Smooth muscle cell of the brain vasculature (primary cell): ENCODE results near the gene ZNF385D.

Experiments
- DNase-seq: peaks from one replicate; pipeline ENCODE4 v3.0.0-alpha.2; 2012; ENCODE audit warnings: low read depth, low spot score

The ZNF385D gene

DNA sequence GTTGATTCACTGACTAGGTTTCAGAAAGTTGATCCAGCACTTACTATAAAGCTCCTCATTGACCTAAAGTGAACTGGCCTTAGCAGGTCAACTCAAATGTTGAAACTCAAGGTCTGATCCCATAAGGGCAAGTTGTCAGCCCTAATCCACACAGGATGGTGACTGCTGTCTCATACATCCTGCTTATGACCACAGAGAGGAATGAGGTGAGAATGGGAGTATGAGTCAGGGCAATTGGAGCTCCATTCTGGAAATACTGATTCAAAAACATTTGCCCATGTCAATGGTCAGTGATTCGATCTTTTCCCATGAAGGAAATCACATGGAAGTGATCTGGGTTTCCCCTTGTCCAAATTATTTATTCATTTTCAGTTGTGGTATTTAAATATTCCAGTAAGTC is 78.7 kb downstream of the ZNF385D start:
- DNase-seq, result no peak

DNA sequence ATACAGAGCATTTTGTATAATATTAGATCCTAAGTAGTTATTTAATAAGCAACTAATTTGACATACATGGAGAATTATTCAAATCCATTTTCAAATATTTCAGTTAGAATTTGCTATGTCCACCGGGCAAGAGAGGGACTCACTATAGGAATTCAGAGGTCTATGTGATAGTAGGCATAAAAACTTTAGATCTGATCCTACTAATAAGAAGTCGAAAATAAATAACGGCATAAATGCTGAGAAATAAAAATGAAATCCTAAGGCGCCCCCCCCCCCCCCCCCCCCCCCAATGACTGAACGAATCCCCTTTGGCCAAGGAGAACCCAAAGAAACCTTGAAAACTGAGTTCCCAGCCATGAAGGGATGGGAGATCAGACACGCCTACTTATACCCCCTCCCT is 80.6 kb downstream of the ZNF385D start:
- no peak for DNase-seq

DNA sequence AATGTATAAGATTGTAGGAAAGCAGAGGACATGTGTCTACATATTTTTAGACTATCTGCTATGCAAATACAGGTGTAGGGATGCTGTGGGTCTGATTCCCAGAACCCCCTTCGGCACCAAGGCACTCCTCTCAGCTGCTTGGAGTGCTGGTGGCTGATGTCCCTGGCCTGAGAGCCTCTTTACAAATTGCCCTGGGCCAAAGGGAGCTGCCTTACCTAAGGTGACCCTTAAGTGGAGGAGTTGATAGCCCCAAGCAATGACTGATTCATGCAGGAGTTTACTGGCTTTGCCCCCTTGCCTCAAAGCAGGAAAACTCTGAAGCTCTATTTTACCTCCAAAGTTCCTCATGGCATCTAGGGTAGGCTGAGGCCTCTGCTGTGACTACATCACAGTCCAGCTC is 83.0 kb downstream of the ZNF385D start:
- no peak for DNase-seq

DNA sequence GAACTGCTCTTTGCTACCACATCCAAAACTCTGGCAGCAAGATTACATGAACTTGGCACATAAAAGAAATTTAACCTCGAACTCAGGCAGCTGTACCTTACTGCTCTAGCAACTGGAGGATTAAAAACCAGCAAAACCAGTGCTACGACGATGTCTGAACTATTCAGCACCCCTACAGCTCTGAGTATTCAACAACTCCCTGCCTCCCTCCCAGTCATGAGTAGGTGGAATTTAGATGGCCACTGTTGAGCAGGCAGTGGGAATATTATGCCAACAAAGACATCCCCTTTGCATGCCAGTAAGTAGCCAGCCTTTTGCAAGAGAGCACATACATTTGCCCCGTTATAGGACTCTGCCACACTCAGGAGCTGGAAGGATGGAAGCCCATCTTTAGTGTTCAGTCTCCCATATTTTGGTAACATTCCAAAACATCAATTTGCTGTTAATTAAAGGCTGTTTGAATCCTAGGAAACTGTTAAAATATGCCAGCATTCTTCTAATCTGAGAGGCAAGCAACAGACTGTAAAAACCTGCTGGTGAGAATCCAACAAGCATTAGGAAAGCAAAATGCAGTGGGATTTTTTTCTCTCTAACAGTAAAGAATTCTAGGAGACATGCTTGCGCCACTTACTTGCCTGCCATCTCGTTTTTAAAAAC is 85.4 kb downstream of the ZNF385D start:
- DNase-seq, result no peak

DNA sequence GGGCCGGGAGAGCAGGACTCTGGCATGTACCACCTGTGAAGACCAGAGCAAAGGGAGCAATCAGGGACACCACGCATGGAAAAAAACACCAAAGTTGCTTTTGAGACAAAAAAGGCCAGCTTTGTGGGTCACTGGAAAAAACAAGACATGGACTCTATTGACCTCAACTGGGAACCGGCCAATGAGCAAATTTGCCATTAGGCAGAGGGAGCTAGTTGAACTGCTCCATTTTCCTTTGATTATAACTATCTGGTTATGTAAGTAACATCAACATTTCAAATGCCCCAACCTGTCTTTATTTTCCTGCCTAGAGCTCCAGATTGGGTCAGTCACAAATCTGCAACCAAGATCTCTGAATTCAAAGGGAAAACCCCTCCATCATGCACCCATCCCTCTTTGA is 86.0 kb downstream of the ZNF385D start:
- DNase-seq, result no peak

DNA sequence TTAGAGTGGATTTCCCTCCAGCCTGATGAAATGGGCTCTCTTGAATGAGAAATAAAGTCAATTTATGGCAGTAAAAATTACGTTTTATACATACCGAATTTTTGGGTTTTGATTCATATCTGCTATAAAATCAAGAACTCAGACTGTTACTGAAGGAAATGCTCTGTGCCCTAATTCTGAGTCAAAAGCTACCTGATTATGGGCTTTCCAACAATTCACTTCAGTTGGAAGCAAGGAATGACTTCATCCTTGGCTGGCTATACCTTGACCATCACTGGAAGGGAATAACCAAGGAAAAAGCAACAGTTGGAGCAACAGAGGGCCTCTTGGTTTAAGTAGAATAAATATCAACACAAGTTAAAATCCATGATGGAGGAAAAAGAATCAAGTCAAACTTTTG is 88.6 kb downstream of the ZNF385D start:
- no peak for DNase-seq

DNA sequence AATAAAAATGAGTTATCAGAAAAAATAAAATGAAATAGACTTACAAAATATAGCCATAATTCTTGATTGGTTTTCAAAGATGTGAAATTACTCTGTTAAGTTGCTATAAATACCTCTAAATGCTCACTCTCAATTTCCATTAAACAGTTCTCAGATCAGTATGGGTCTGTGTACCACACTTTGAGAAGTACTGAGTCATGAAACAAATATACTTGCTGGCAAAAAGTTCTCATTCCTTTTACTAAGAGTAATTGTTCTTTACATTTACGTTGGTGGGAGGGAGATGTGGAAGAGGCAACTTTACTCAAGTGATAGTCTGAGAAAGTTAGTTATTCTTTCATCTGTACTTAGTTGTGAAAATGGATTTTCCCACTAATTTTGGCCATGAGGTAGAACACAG is 96.3 kb downstream of the ZNF385D start:
- no peak for DNase-seq

DNA sequence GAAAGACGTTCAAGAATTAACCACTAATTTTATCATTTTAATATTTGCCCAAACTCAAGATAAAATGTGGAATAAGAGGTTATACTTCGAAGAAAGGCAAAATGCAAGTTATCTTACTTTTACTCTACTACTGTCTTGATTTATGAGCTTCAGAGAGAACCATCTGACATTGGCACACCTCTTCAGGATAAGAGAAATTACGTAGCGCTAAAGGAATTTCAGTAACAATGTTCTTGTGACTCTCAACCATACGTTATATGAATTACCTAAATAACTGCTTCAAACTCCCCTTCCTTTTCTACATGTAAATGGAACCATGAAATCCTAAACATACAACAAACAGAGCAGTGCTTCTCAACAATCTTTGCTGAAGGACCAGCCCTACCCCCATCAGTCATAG is 96.8 kb downstream of the ZNF385D start:
- no peak for DNase-seq

DNA sequence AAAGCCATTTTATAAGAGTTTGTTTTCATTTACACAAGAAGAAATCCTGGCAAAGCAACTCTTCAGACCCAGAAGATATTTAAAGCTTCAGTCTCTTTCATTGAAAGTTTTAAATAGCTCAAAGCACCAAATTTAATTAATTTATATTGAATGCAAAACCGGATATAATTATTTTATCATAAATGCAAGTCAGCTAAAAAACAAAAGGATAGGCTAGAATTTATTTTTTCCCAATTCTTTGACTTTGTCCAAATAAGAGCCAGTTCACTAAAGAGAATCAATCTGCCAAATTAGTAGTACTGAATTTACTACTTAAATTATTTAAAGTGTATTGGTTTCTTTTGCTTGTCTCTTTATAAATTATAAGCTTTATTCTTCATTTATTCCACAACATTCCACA is 101.5 kb downstream of the ZNF385D start:
- no peak for DNase-seq

DNA sequence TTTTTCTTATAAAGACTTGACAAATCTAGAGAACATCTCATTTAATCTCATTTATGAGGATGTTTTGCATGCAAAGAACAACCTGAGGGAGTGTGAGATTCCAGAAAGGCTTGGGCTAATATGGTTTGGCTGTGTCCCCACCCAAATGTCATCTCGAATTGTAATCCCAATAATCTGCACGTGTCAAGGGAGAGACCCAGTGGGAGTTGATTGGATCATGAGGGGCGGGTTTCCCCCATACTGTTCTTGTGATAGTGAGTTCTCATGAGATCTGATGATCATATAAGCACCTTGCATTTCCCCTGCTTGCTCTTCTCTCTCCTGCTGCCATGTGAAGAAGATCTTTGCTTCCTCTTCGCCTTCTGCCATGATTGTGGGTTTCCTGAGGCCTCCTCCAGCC is 103.0 kb downstream of the ZNF385D start:
- DNase-seq, result no peak

DNA sequence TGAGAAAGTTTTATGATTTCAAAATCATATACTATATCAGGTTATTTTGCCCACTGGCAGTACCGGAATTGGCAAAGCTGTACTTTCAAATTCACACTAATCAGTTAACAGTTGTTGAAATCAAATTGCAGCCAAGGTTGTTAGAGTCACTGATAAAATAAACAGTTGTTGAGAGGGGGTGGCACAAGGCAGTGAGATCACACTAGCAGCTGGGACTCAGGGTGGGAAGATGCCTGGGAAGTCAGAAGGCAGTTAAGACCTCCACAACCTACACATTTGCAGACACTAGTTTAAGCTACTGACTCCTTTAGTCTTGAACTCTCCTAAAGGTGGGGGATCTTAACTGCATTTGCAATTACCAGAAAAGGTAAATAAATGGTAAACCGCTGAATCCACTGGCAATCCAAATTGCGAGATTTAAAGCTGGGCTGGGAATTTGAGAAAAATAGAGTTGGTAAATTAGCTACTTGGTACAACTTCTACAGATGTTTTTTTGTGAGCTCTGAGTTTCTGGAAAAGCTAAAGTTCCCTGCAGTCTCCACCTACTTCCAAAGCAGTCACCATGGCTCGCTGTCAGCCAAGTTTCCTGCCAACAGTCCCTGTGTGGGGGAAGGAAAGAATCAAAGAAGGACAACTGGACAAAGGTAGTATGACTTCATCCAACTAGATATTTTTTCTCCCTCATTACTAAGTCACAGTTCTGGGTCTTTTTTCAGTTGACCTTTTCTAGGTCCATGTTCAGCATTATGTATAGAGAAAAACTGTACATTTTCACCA is 105.7 kb downstream of the ZNF385D start:
- no peak for DNase-seq

DNA sequence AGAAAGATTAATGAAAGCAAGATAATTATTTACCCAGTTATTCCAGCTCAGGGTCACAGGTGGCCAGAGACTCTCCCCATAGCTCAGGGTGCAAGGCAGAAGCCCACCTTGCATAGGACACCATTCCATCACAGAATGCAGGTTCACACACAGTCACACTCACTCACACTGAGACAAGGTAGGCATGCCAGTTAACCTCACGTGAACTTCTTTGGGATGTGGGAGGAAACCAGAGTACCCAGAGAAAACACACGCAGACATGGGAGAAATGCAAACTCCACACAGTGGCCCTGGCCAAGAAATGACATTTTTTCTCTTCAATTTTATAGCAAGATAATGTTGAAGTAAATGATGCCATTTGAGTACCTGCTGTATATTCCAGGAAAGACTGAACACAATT is 106.7 kb downstream of the ZNF385D start:
- DNase-seq, result no peak

DNA sequence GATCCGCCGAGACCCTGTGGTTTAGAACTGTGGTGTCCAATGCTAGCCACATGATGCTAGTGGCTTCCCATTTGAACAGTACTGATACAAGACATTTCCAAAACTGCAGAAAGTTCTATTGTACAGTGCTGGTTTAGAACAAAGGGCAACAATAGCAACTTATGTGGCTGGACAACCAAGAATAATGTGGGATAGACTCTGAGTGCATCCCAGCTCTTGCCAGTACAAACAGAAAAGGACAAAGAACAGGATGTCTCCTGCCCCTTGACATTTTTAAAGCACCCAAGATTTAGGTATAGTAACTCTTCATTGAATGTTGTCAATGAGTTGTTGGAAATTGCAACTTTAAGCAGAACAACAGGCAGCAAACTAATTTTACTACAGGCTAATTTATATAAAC is 107.3 kb downstream of the ZNF385D start:
- no peak for DNase-seq

DNA sequence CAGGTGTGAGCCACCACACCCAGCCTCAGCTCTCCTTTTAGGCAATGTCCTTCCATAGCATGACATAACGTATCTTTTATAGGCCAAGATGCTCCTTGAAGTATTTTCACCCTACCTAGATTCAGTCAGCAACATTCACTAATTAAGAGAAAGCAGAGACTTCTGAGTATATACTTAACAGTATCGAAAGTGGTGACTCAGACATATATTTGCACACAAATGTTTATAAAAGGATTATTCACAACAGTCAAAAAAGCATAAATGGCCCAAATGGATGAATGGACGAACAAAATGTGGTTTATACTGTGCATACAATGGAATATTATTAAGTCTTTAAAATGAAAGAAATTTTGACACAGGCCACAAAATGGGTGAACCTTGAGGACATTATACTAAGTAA is 108.6 kb downstream of the ZNF385D start:
- DNase-seq, result no peak

DNA sequence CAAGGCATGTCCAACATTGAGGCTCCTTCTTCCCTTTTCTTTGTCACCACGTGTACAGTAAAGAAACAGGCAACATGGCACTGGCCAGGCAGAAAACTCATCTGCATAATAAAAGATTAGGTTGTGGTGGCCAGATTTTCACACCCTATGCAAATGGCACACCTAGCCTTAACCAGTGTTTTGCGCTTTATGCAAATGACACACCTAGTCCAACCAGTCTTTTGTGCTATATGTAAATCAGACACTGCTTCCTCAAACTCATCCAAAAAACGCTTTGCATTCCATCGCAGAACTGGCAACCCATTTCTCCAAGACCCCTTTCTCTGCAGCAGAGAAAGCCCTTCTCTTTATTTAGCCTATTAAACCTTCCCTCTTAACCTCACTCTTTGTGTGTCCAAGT is 109.1 kb downstream of the ZNF385D start:
- no peak for DNase-seq

DNA sequence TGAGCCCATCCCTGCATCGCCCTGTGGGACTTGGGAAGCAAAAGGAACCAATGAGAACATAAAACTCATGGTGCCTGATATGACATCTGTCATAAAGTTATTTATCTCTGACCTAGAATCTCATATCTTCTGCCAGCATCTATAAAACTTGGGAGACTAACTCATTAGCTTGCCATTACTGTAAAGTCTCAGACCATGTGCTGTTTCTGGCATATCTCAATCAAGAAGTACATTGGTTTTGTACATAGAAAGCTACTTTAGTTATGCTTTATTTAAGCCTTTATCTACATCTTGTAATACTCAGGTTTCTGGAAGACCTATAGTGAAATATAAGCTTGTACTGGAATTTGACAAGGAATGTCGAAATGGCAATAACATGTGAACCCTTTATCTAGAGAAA is 112.5 kb downstream of the ZNF385D start:
- no peak for DNase-seq

DNA sequence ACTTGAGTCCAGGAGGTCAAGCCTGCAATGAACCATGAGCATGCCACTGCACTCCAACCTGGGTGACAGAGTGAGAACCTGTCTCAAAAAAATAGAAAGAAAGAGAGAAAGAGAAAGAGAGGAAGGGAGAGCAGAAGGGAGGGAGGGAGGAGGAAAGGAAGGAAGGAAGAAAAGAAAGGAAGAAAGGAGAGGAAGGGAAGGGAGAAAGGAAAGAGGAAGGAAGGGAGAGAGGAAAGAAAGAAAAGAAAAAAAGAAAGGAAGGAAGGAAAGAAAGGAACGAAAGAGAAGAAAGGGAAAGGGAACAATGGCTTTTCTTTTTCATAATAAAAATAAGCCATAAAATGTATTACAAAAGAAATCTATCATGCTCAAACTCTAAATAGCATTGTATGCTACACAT is 116.9 kb downstream of the ZNF385D start:
- DNase-seq, result no peak

DNA sequence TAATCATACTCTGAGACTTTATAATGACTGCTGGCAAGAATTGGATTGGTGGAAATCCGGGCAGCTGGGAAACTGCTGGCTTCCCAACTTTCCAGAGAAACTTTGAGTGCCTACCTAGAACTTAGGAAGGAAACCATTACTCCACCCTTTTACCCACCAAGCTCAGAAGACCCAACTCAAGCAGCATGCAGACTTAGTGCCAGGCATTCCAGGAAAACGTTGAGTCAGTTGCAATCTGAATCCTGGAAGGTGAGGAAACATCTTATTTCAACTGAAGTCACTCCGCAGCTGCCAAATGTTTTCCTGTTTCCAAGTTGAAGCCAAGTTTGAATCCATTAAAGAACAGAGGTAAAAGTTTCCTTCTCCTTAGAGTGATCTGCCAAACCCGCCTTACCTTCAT is 126.5 kb downstream of the ZNF385D start:
- DNase-seq, result no peak

DNA sequence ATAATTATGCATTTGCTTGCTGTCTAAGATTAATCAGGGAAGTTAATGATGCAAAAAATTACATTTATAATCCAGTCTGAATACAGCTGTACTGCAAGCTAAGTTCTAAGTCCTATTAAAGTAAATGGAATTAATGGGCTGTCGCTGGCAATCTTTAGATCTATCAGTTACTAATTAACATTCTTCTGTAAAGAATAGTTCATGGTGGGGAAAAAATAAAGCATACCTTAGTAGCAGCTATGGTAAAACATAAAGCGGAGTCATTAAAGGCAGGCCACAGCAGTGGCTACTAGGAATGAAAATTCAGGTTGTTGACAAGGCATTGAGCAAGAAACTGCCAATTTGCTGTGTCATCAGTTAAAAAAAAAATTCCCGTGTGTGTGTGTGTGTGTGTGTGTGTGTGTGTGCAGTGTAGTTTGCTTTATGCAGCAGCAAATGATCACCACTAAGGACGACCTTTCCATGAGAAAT is 129.8 kb downstream of the ZNF385D start:
- DNase-seq, result no peak

DNA sequence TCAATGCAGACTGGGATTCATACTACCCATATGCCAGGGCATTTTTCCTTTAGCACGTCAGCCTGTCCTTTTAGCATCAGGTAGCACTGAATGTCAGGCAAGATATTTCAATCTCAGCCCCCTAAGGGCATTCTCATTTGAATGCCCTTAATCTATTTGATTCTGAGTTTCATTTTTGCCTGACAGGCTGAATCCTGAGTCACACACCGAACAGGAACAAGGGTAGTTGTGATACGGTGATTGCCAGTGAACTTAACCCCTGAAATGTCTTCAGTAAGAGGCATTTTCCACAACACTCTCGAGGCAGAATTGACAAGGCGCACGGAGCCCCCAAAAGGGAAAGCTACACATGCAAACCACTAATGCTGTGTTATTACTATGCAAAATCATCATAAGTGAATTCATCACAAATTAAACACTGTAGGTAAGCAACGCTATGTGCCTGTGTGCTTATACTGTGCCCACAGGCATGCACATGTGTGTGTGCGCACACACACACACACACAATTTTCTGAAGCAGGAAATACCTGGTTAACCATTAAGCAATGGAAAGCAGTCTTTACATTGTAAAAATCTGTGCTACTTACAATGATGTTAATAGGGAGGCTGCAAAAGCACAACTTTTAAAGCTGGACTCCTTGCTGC is 130.4 kb downstream of the ZNF385D start:
- DNase-seq, result no peak

DNA sequence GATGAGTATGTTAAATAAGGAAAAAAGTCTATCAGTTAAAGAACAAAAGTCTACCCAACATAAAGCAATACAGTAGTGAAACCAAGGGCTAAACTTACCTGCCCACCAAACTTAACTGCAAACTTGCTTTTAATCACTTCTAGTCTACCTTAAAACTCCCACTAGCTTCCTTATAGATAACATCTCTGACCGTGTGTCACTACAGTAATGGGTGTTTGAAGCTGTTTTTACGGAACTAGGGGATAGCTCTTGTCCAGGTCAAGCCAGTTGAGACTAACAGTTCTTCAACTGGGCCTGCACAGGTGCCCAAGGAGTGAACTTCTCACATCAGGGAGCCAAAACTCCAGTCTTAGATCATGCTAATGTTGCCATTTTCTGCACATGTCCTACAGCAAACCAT is 132.3 kb downstream of the ZNF385D start:
- no peak for DNase-seq

DNA sequence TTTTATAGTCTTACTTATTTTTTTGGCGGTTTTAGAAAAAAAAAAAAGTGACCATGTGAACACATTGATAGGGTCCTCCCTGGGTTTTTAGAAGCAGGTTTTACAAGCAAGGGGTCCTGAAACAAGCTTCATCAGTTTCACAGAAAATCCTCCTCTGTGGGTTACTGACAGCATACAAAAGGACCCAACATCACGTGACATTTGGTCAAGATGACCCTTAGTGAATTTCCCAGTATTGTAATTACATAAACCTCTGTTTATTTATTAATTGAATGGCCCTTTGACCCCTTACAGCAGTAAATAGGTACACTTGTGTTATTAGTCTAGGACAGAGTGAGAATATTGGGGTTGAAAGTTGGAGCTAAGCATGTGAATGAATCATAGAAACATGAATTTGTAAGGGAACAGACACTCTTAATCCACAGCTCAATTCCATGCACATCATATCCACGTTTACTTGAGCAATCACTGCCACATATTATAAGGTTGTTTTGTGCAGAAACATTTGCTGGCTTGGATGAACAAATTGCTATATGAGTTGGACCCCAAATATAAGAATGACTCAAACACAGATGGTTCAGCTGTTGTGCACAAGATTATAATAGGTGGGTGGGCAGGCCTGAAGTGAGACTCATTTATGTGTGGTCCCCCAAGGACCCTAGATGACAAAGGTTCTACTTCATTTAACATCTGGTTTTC is 137.5 kb downstream of the ZNF385D start:
- DNase-seq, result no peak
